Breast epithelium (tissue), 3 donors: Measurements from ENCODE around the gene ARHGAP15.

Source experiments
- CTCF ChIP-seq, 3 donors: fragments of 450-650 bp; IDR thresholded peaks; one replicate each; pipeline ENCODE4 v1.5.1; 2016 to 2017; ENCODE audit warnings: antibody characterized with exemption in 3 of 3, mild to moderate bottlenecking in 3 of 3, moderate library complexity in 3 of 3
- POLR2A ChIP-seq: fragments of 450-650 bp; IDR thresholded peaks from one replicate; pipeline ENCODE4 v1.6.1; 2016; ENCODE audit warnings: antibody characterized with exemption, mild to moderate bottlenecking, moderate library complexity

DNA sequence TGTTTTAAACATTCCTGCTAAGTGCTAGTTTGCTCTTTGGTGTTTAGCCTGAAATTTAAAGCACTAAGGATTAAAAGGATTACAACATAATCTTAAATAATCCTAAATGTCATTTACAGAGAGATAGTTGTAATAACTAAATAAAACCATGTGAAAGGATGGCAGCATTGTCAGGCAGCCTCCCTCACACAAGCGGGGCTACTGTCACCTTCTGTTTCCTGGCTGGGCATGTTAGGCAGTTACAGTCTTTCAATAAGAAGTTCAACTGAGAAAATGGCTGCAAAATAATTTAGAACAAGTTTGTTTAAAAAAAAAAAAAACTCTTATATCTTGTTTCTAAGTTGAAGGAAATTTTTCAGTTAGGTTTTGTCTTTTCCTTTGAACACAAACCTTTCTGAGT is 124.9 kb downstream of the ARHGAP15 start:
- TF ChIP-seq CTCF (IDR thresholded peaks at IDR 0.05) (no peak), POLR2A (no peak)
